HepG2 (cell line): ENCODE results near the gene GPR85. TPM values are rescaled to one million over a fixed set of nuclear protein-coding genes. Genes with fewer than 3 reads are reported as not detected.

ENCODE experiments used
- ARID2 ChIP-seq: sonication (generic); formaldehyde crosslinking; IDR thresholded peaks from 2 replicates; pipeline ENCODE4 v1.8.1; 2022; ENCODE audit warnings: mild to moderate bottlenecking, missing genetic modification reagents, borderline replicate concordance
- BRD4 ChIP-seq: sonication (generic); formaldehyde crosslinking; IDR thresholded peaks from 2 replicates; pipeline ENCODE4 v1.4.0; 2020; ENCODE audit warnings: missing genetic modification reagents
- CTCF ChIP-seq: sonication (generic); formaldehyde crosslinking; IDR thresholded peaks from 2 replicates; pipeline ENCODE4 v1.5.0; 2020; ENCODE audit warnings: mild to moderate bottlenecking, missing genetic modification reagents, moderate library complexity
- DMAP1 ChIP-seq: IDR thresholded peaks from 2 replicates; pipeline ENCODE4 v1.6.1; 2016
- FOSL2 ChIP-seq: sonication (generic); formaldehyde crosslinking; IDR thresholded peaks from 2 replicates; pipeline ENCODE4 v1.4.0; 2020; ENCODE audit warnings: missing genetic modification reagents
- HNF4A ChIP-seq: sonication (generic); formaldehyde crosslinking; IDR thresholded peaks from 2 replicates; pipeline ENCODE4 v1.4.0; 2020; ENCODE audit warnings: missing genetic modification reagents
- KDM2A ChIP-seq: sonication (generic); formaldehyde crosslinking; IDR thresholded peaks from 2 replicates; pipeline ENCODE4 v1.4.0; 2020; ENCODE audit warnings: low read depth, missing genetic modification reagents, borderline replicate concordance
- KLF11 ChIP-seq: IDR thresholded peaks from 2 replicates; pipeline ENCODE4 v1.6.1; 2016; ENCODE audit warnings: missing compliant biosample characterization
- MEF2D ChIP-seq: sonication (generic); formaldehyde crosslinking; IDR thresholded peaks from 2 replicates; pipeline ENCODE4 v1.5.1; 2020; ENCODE audit warnings: mild to moderate bottlenecking, missing genetic modification reagents
- PHF8 ChIP-seq: sonication (generic); formaldehyde crosslinking; IDR thresholded peaks from 2 replicates; pipeline ENCODE4 v1.5.0; 2020; ENCODE audit warnings: missing genetic modification reagents
- PRDM10 ChIP-seq: sonication (generic); formaldehyde crosslinking; IDR thresholded peaks from 2 replicates; pipeline ENCODE4 v1.4.0; 2020; ENCODE audit warnings: low read depth, missing genetic modification reagents
- SP140L ChIP-seq: sonication (generic); formaldehyde crosslinking; IDR thresholded peaks from 2 replicates; pipeline ENCODE4 v1.4.0; 2020; ENCODE audit warnings: missing genetic modification reagents, borderline replicate concordance
- SP5 ChIP-seq: IDR thresholded peaks from 2 replicates; pipeline ENCODE4 v1.6.1; 2016; ENCODE audit warnings: low read depth, borderline replicate concordance
- SUZ12 ChIP-seq: fragments of 150-350 bp; IDR thresholded peaks from 2 replicates; pipeline ENCODE4 v1.6.1; 2014; ENCODE audit warnings: low read depth, low read length
- TAF1 ChIP-seq: sonication (generic); formaldehyde crosslinking; IDR thresholded peaks from 2 replicates; pipeline ENCODE4 v1.4.0; 2020; ENCODE audit warnings: missing genetic modification reagents
- ZBTB1 ChIP-seq: sonication (generic); formaldehyde crosslinking; IDR thresholded peaks from 2 replicates; pipeline ENCODE4 v1.4.0; 2020; ENCODE audit warnings: missing genetic modification reagents, borderline replicate concordance
- ZBTB25 ChIP-seq: IDR thresholded peaks from 2 replicates; pipeline ENCODE4 v1.6.1; 2018; ENCODE audit warnings: missing genetic modification reagents
- ZMYM4 ChIP-seq: sonication (generic); formaldehyde crosslinking; IDR thresholded peaks from 2 replicates; pipeline ENCODE4 v1.8.1; 2023; ENCODE audit warnings: mild to moderate bottlenecking, missing genetic modification reagents
- ZNF160 ChIP-seq: sonication (generic); formaldehyde crosslinking; IDR thresholded peaks from 2 replicates; pipeline ENCODE4 v1.8.0; 2022; ENCODE audit warnings: mild to moderate bottlenecking, inconsistent platforms, missing genetic modification reagents
- ZNF326 ChIP-seq: sonication (generic); formaldehyde crosslinking; IDR thresholded peaks from 2 replicates; pipeline ENCODE4 v1.4.0; 2020; ENCODE audit warnings: missing genetic modification reagents, borderline replicate concordance
- ZNF616 ChIP-seq: sonication (generic); formaldehyde crosslinking; IDR thresholded peaks from 2 replicates; pipeline ENCODE4 v1.5.0; 2020; ENCODE audit warnings: low read depth, mild to moderate bottlenecking, missing genetic modification reagents
- ZNF768 ChIP-seq: sonication (generic); formaldehyde crosslinking; IDR thresholded peaks from 2 replicates; pipeline ENCODE4 v1.4.0; 2020; ENCODE audit warnings: missing genetic modification reagents
- ZNF839 ChIP-seq: sonication (generic); formaldehyde crosslinking; IDR thresholded peaks from 2 replicates; pipeline ENCODE4 v1.4.0; 2020; ENCODE audit warnings: missing genetic modification reagents, mild to moderate bottlenecking, borderline replicate concordance
- polyA plus RNA-seq, 8 experiments: library from polyadenylated mRNA; depleted of rRNA in 3 of 8; stranded (reverse) in 7 of 8; unstranded in 1 of 8; fragments of >200 nt; fragmentation: Illumina TruSeq in 4 of 8; extraction: Trizol in 4 of 8; gene quantifications; 2 replicates each; pipeline versions ENCODE4 v1.2.1 to v1.2.3, GENCODE V29; 2011 to 2016; ENCODE audit warnings: low read depth in 4 of 8, missing spikeins in 1 of 8, mixed read lengths in 1 of 8; ENCODE audit not compliant: insufficient read depth in 1 of 8
- total RNA-seq, 5 experiments: library from RNA; depleted of rRNA; stranded (reverse); fragments of >200 nt; fragmentation: Illumina TruSeq; extraction: Trizol; gene quantifications; 2 replicates each; pipeline ENCODE4 v1.2.3, GENCODE V29; 2016; ENCODE audit warnings: low read depth in 1 of 5

Gene GPR85
- total and polyA plus RNA-seq, 2 of the 13 experiments (the other 11 are each of a cell fraction or from before 2014, with no cell fraction given): not detected

- TF ChIP-seq PRDM10 (CRISPR knock-in tag) (0 out of 2 replicates have a peak, but pooled peaks have one; percentile 39), TAF1 (CRISPR knock-in tag) (peak; percentile 85; the same call in 1 of the 2 replicates), ZBTB25 (CRISPR knock-in tag) (peak; percentile 25; the same call in 1 of the 2 replicates), ZBTB1 (CRISPR knock-in tag) (no peak), ZNF839 (CRISPR knock-in tag) (no peak), ZNF616 (CRISPR knock-in tag) (0 out of 2 replicates have a peak, but pooled peaks have one; percentile 37), SP140L (CRISPR knock-in tag) (0 out of 2 replicates have a peak, but pooled peaks have one; percentile 61), PHF8 (CRISPR knock-in tag) (peak; percentile 59), DMAP1 (CRISPR knock-in tag) (0 out of 2 replicates have a peak, but pooled peaks have one; percentile 42), ARID2 (CRISPR knock-in tag) (no peak), SP5 (CRISPR knock-in tag) (peak; percentile 47; the same call in 1 of the 2 replicates), KDM2A (peak; percentile 91), ZMYM4 (peak; percentile 91), KLF11 (CRISPR knock-in tag) (0 out of 2 replicates have a peak, but pooled peaks have one; percentile 26), BRD4 (CRISPR knock-in tag) (0 out of 2 replicates have a peak, but pooled peaks have one; percentile 33), MEF2D (peak; percentile 57; the same call in 1 of the 2 replicates), ZNF768 (no peak), ZNF326 (CRISPR knock-in tag) (no peak), HNF4A (CRISPR knock-in tag) (no peak), ZNF160 (CRISPR knock-in tag) (peak; percentile 53; the same call in 1 of the 2 replicates), CTCF (CRISPR knock-in tag) (peak; percentile 14; the same call in 1 of the 2 replicates), SUZ12 (peak; percentile 57; the same call in 1 of the 2 replicates), FOSL2 (peak; percentile 33; the same call in 1 of the 2 replicates)
These were observed 31.7 kb upstream of the GPR85 start, which contains the start of gene SMIM30 (continued) for GRCh38 chr7:113118074-113118959.
